Left lung (tissue), 10 donors: ENCODE results near the gene CISTR. TPM values are rescaled to one million over a fixed set of nuclear protein-coding genes. Genes with fewer than 3 reads are reported as not detected.
A peak's percentile ranks its signal among the peaks of the same experiment; 100 is the strongest.

ENCODE experiments used
- ATAC-seq: fragments of 200-7000 bp; cut with Tn5 transposase; one replicate; pipeline ENCODE4 v1.9.1; 2020; ENCODE audit warnings: moderate library complexity
- DNase-seq, 4 donors: peaks; one replicate each; pipeline ENCODE4 v3.0.0-alpha.2; 2013 to 2020
- H3K27ac ChIP-seq, 2 donors: fragments of 200-600 bp; sonication (generic) in 1 of 2; one replicate each; pipeline versions ENCODE4 v1.5.0 to v1.8.0; 2020 to 2021
- H3K27me3 ChIP-seq, 2 donors: fragments of 200-600 bp; sonication (generic) in 1 of 2; one replicate each; pipeline versions ENCODE4 v1.5.0 to v1.8.0; 2020 to 2021
- H3K36me3 ChIP-seq, 2 donors: fragments of 200-600 bp; sonication (generic) in 1 of 2; one replicate each; pipeline versions ENCODE4 v1.5.0 to v1.8.0; 2020 to 2021
- H3K4me1 ChIP-seq, 2 donors: fragments of 200-600 bp; one replicate each; pipeline ENCODE4 v1.8.0; 2021
- H3K4me3 ChIP-seq, 2 donors: fragments of 200-600 bp; sonication (generic) in 1 of 2; one replicate each; pipeline versions ENCODE4 v1.5.0 to v1.8.0; 2020 to 2021; ENCODE audit warnings: mild to moderate bottlenecking in 1 of 2
- H3K9me3 ChIP-seq, 2 donors: fragments of 200-600 bp; sonication (generic) in 1 of 2; one replicate each; pipeline versions ENCODE4 v1.5.0 to v1.8.0; 2020 to 2021
- intact Hi-C, 2 donors: fragments of 100-400 bp; cut with DNase I; formaldehyde crosslinking; loops; one replicate each; pipeline versions ENCODE4 v1.11.2 to v1.14.2; 2022
- polyA plus RNA-seq, 6 donors: library from polyadenylated mRNA; unstranded; fragments of 120-200 nt; gene quantifications; one replicate each; pipeline ENCODE4 v1.2.1, GENCODE V29; 2013; ENCODE audit not compliant: insufficient read length in 6 of 6
- total RNA-seq, 2 donors: library from RNA; stranded (reverse); fragmentation: NEBNext Ultra II Directional; extraction: Animal tissue kit (Norgen Biotek cat#: 25700); gene quantifications; one replicate each; pipeline ENCODE4 v1.2.1, GENCODE V29; 2021
- TF ChIP-seq, protein P1 (sequence below), 2 donors: fragments of 200-600 bp; sonication (generic) in 1 of 2; IDR thresholded peaks; one replicate each; pipeline versions ENCODE4 v1.5.0 to v1.8.0; 2021; ENCODE audit warnings: antibody characterized with exemption in 2 of 2
- donor health status: DM: no; HTN: yes; CAD: no.
- donor health status: DM: no; HTN: no; CAD: no.

The CISTR gene
- total and polyA plus RNA-seq, 8 donors: not detected

- no peak for DNase-seq
- no peak for ATAC-seq
Observed at GRCh38 chr12:53696655-53697331, 55.0 kb downstream of the CISTR start.

More at GRCh38 chr12:53696655-53697331, 55.0 kb downstream of the CISTR start:
- Histone ChIP-seq H3K4me1 (peaks cover 13 to 25% of the 10 kb centered on the region in 2 donors), H3K27ac (no peak overlapping the region), H3K36me3 (no peaks in the 10 kb centered on the region), H3K9me3 (no peaks in the 10 kb centered on the region), H3K4me3 (peak overlapping the region in 1 of 2 donors; percentile 23), H3K27me3 (peaks cover 55 to 98% of the 10 kb centered on the region in 2 donors)
- intact Hi-C loops: no loop called here
- TF ChIP-seq, protein P1, sequence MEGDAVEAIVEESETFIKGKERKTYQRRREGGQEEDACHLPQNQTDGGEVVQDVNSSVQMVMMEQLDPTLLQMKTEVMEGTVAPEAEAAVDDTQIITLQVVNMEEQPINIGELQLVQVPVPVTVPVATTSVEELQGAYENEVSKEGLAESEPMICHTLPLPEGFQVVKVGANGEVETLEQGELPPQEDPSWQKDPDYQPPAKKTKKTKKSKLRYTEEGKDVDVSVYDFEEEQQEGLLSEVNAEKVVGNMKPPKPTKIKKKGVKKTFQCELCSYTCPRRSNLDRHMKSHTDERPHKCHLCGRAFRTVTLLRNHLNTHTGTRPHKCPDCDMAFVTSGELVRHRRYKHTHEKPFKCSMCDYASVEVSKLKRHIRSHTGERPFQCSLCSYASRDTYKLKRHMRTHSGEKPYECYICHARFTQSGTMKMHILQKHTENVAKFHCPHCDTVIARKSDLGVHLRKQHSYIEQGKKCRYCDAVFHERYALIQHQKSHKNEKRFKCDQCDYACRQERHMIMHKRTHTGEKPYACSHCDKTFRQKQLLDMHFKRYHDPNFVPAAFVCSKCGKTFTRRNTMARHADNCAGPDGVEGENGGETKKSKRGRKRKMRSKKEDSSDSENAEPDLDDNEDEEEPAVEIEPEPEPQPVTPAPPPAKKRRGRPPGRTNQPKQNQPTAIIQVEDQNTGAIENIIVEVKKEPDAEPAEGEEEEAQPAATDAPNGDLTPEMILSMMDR (IDR thresholded peaks at IDR 0.05): no peak

Other genes with a start within 250 kb of the CISTR start
- not detected for gene NPFF, start 244.5 kb downstream of the CISTR start, total RNA-seq
- gene NPFF, start 244.5 kb downstream of the CISTR start, polyA plus RNA-seq: 1 to 10 TPM in 2 of 6 donors, under 1 TPM in 3, not detected in 1; 0.65 to 1.1 (median 0.94) TPM
- 10 to 100 TPM; 48.7 to 58.5 TPM for gene ATF7, start 125.6 kb downstream of the CISTR start, total RNA-seq
- gene ATF7, start 125.6 kb downstream of the CISTR start, polyA plus RNA-seq: 10 to 100 TPM; 61.4 to 72.5 (median 66.4) TPM
- gene ATP5MC2, start 75.9 kb downstream of the CISTR start, total RNA-seq: 100 to 1,000 TPM; 247 to 263 TPM
- 100 to 1,000 TPM; 584 to 653 (median 621) TPM for gene ATP5MC2, start 75.9 kb downstream of the CISTR start, polyA plus RNA-seq
- gene CALCOCO1, start 24.5 kb downstream of the CISTR start, total RNA-seq: 100 to 1,000 TPM in 1 of 2 donors, 10 to 100 TPM in 1; 74.8 to 186 TPM
- 100 to 1,000 TPM; 112 to 161 (median 134) TPM for gene CALCOCO1, start 24.5 kb downstream of the CISTR start, polyA plus RNA-seq
- gene HOXC13, start 186.9 kb upstream of the CISTR start, total RNA-seq: not detected
- gene HOXC13, start 186.9 kb upstream of the CISTR start, polyA plus RNA-seq: not detected
- not detected for gene HOXC12, start 202.9 kb upstream of the CISTR start, total RNA-seq
- not detected for gene HOXC12, start 202.9 kb upstream of the CISTR start, polyA plus RNA-seq
- not detected for gene HOXC11, start 221.1 kb upstream of the CISTR start, total RNA-seq
- not detected for gene HOXC11, start 221.1 kb upstream of the CISTR start, polyA plus RNA-seq
- not detected for gene HOTAIR, start 223.0 kb upstream of the CISTR start, total RNA-seq
- gene HOTAIR, start 223.0 kb upstream of the CISTR start, polyA plus RNA-seq: not detected
- gene HOXC10, start 233.2 kb upstream of the CISTR start, total RNA-seq: not detected
- gene HOXC10, start 233.2 kb upstream of the CISTR start, polyA plus RNA-seq: under 1 TPM in 5 of 6 donors, not detected in 1; 0.15 to 0.52 (median 0.31) TPM
- under 1 TPM in 1 of 2 donors, not detected in 1; 0.32 TPM for gene HOXC9, start 248.2 kb upstream of the CISTR start, total RNA-seq
- under 1 TPM; 0.30 to 0.91 (median 0.59) TPM for gene HOXC9, start 248.2 kb upstream of the CISTR start, polyA plus RNA-seq